ENCODE measurements around the gene ANKRD50. TPM values are rescaled to one million over a fixed set of nuclear protein-coding genes. Genes with fewer than 3 reads are reported as not detected.

Gene ANKRD50
- total RNA-seq, 1 donor from 2014 or later: 26.9 TPM

GRCh38 chr4:124717101-124717500, 4.6 kb upstream of the ANKRD50 start:
- DNase-seq (ENCODE audit: low read depth, low spot score): no peak
- H3K4me3 Mint-ChIP-seq: no peak overlapping the region
- H3K27ac Mint-ChIP-seq (ENCODE audit: unreplicated experiment): no peak overlapping the region
- peaks cover 9% of the 10 kb centered on the region for H3K4me1 Mint-ChIP-seq
- TF ChIP-seq CTCF (conservative IDR thresholded peaks at IDR 0.05): no peak
- H3K27me3 Mint-ChIP-seq (ENCODE audit: low read depth): no peaks in the 10 kb centered on the region
- no peaks in the 10 kb centered on the region for H3K9me3 Mint-ChIP-seq
- H3K36me3 Mint-ChIP-seq (ENCODE audit: low read depth): no peaks in the 10 kb centered on the region

- no peaks in the 10 kb centered on the region for H3K9me3 Mint-ChIP-seq
- TF ChIP-seq CTCF (conservative IDR thresholded peaks at IDR 0.05): peak; percentile 63
- H3K27me3 Mint-ChIP-seq (ENCODE audit: low read depth): no peaks in the 10 kb centered on the region
- H3K27ac Mint-ChIP-seq (ENCODE audit: unreplicated experiment): peak overlapping the region; percentile 100
- peak overlapping the region; percentile 96 for H3K4me3 Mint-ChIP-seq
- H3K4me1 Mint-ChIP-seq: peaks cover 21% of the 10 kb centered on the region
- peak; percentile 60 for DNase-seq (ENCODE audit: low read depth, low spot score)
- H3K36me3 Mint-ChIP-seq (ENCODE audit: low read depth): no peaks in the 10 kb centered on the region
These were observed 657 bp upstream of the ANKRD50 start for GRCh38 chr4:124713185-124713592.

- peaks cover 29% of the 10 kb centered on the region for H3K4me1 Mint-ChIP-seq
- no peaks in the 10 kb centered on the region for H3K9me3 Mint-ChIP-seq
- TF ChIP-seq CTCF (conservative IDR thresholded peaks at IDR 0.05): peak; percentile 19
- no peaks in the 10 kb centered on the region for H3K27me3 Mint-ChIP-seq (ENCODE audit: low read depth)
- H3K27ac Mint-ChIP-seq (ENCODE audit: unreplicated experiment): no peak overlapping the region
- peaks cover 5% of the 10 kb centered on the region for H3K36me3 Mint-ChIP-seq (ENCODE audit: low read depth)
- peak; percentile 45 for DNase-seq (ENCODE audit: low read depth, low spot score)
- H3K4me3 Mint-ChIP-seq: no peak overlapping the region
These were observed 811 bp downstream of the ANKRD50 start for GRCh38 chr4:124711471-124712371.

- no peak for TF ChIP-seq CTCF (conservative IDR thresholded peaks at IDR 0.05)
- H3K27me3 Mint-ChIP-seq (ENCODE audit: low read depth): no peaks in the 10 kb centered on the region
- no peak overlapping the region for H3K4me3 Mint-ChIP-seq
- peaks cover 7% of the 10 kb centered on the region for H3K36me3 Mint-ChIP-seq (ENCODE audit: low read depth)
- no peaks in the 10 kb centered on the region for H3K9me3 Mint-ChIP-seq
- no peak overlapping the region for H3K27ac Mint-ChIP-seq (ENCODE audit: unreplicated experiment)
- no peak for DNase-seq (ENCODE audit: low read depth, low spot score)
- peaks cover 29% of the 10 kb centered on the region for H3K4me1 Mint-ChIP-seq
These were observed 1.6 kb downstream of the ANKRD50 start for GRCh38 chr4:124710911-124711310.

- peaks cover 10% of the 10 kb centered on the region for H3K36me3 Mint-ChIP-seq (ENCODE audit: low read depth)
These were observed 2.4 kb downstream of the ANKRD50 start for GRCh38 chr4:124710015-124710741.

More at GRCh38 chr4:124710015-124710741, 2.4 kb downstream of the ANKRD50 start:
- H3K4me1 Mint-ChIP-seq: peaks cover 34% of the 10 kb centered on the region
- no peak overlapping the region for H3K27ac Mint-ChIP-seq (ENCODE audit: unreplicated experiment)
- H3K27me3 Mint-ChIP-seq (ENCODE audit: low read depth): no peaks in the 10 kb centered on the region
- H3K4me3 Mint-ChIP-seq: no peak overlapping the region
- H3K9me3 Mint-ChIP-seq: peaks cover 2% of the 10 kb centered on the region
- TF ChIP-seq CTCF (conservative IDR thresholded peaks at IDR 0.05): no peak
- no peak for DNase-seq (ENCODE audit: low read depth, low spot score)

Data from neural crest cell (in vitro differentiated cells).